Measurements from ENCODE around the gene PLEK2.

DNA sequence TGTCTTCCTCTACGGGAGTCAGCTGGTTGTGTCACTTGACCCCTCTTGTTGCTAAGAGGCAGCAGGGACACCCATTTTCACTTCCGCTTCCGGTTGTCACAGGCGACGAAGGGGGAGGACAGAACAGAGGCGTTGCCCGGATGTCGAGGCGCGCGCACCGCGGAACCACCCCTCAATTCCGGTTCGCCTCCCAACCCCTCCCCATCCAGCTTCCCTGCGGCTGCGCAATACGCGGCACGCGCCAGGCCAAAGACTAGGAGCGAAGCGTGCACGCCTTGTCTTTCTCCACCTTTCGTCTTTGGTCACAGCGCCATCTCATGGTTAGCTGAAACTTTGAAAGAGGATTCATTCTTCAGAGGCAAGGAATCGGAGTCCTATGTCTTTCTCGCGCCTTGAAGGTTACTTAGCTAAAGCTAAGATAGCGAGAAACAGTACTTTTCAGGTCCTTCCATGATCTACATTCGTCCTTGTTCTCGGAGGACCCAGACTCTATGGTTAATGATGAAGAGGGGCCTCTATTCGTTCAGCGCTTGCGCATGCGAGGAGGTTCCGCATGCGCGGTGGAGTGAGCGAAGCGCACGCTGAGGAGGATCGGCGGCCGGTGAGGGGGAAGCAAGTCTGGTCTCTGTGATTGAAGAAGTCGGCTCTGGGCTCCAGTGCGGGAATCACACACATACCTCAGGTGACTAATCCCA lies 52.0 kb downstream of the PLEK2 start, which contains the start of the genes ATP6V1D and EIF2S1:
- TF ChIP-seq, protein P1, sequence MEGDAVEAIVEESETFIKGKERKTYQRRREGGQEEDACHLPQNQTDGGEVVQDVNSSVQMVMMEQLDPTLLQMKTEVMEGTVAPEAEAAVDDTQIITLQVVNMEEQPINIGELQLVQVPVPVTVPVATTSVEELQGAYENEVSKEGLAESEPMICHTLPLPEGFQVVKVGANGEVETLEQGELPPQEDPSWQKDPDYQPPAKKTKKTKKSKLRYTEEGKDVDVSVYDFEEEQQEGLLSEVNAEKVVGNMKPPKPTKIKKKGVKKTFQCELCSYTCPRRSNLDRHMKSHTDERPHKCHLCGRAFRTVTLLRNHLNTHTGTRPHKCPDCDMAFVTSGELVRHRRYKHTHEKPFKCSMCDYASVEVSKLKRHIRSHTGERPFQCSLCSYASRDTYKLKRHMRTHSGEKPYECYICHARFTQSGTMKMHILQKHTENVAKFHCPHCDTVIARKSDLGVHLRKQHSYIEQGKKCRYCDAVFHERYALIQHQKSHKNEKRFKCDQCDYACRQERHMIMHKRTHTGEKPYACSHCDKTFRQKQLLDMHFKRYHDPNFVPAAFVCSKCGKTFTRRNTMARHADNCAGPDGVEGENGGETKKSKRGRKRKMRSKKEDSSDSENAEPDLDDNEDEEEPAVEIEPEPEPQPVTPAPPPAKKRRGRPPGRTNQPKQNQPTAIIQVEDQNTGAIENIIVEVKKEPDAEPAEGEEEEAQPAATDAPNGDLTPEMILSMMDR (conservative IDR thresholded peaks at IDR 0.05) = peak; percentile 100
- TF ChIP-seq EZH2 (IDR thresholded peaks at IDR 0.05; ENCODE audit: low read depth) = no peak
